SK-N-SH (cell line): ENCODE results near the gene ADGRG7.

Experiments used
- CTCF ChIP-seq: fragments of 200-600 bp; sonication (generic); IDR thresholded peaks from 2 replicates; pipeline ENCODE4 v1.6.1; 2017; ENCODE audit warnings: antibody characterized with exemption, mild to moderate bottlenecking, moderate library complexity
- EP300 ChIP-seq, 2 experiments: IDR thresholded peaks; 2 replicates each; pipeline versions ENCODE4 v1.4.0 to v1.6.1; 2012; ENCODE audit warnings: borderline replicate concordance in 1 of 2, low read depth in 1 of 2, low read length in 1 of 2
- JUND ChIP-seq: IDR thresholded peaks from 2 replicates; pipeline ENCODE4 v1.4.0; 2012
- RAD21 ChIP-seq: IDR thresholded peaks from 2 replicates; pipeline ENCODE4 v1.6.1; 2012; ENCODE audit warnings: mild to moderate bottlenecking, low read length
- RCOR1 ChIP-seq: fragments of 150-350 bp; IDR thresholded peaks from 2 replicates; pipeline ENCODE4 v1.6.1; 2017; ENCODE audit warnings: antibody characterized with exemption, low read length
- RXRA ChIP-seq: IDR thresholded peaks from 2 replicates; pipeline ENCODE4 v1.4.0; 2012; ENCODE audit warnings: low read depth, mild to moderate bottlenecking, borderline replicate concordance
- SIN3A ChIP-seq: IDR thresholded peaks from 2 replicates; pipeline ENCODE4 v1.6.1; 2012; ENCODE audit warnings: low read depth, mild to moderate bottlenecking, low read length, moderate library complexity, borderline replicate concordance
- SMC3 ChIP-seq: IDR thresholded peaks from 2 replicates; pipeline ENCODE4 v1.6.1; 2012; ENCODE audit warnings: low read depth, low read length, improper control_type of control experiment
- TAF1 ChIP-seq: IDR thresholded peaks from 2 replicates; pipeline ENCODE4 v1.6.1; 2012; ENCODE audit warnings: low read depth, mild to moderate bottlenecking, low read length, moderate library complexity, borderline replicate concordance
- TF ChIP-seq, protein P1 (sequence below): IDR thresholded peaks from 2 replicates; pipeline ENCODE4 v1.4.0; 2012; ENCODE audit warnings: low read depth
- TF ChIP-seq, protein P2 (sequence below): fragments of 150-350 bp; IDR thresholded peaks from 2 replicates; pipeline ENCODE4 v1.6.1; 2017; ENCODE audit warnings: antibody characterized with exemption, low read length, low read depth, borderline replicate concordance

DNA sequence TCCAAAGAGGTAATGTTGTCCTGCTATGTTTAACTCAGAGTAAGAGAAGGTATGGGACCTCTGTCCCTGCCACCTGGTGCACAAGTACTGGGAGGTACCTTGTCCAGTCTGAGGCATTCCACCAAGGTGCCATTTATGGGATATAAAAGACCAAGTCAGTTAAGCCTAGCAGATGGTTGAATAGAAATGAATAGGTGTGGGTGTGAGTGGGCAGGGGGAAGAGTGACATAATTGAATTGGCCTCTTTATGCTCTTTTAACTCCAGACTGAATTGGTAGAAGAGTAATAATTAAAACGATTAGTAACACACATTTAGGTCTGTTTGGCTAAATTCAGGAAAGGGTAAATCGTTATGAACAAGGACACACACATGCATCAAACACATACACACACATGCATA lies 562 bp downstream of the ADGRG7 start:
- TF ChIP-seq RAD21 = no peak
- no peak for TF ChIP-seq CTCF
- TF ChIP-seq, protein P1, sequence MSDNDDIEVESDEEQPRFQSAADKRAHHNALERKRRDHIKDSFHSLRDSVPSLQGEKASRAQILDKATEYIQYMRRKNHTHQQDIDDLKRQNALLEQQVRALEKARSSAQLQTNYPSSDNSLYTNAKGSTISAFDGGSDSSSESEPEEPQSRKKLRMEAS = no peak
- no peak for TF ChIP-seq EP300 (IDR thresholded peaks at IDR 0.05; ENCODE audit: borderline replicate concordance in 1 of 2, low read depth in 1 of 2, low read length in 1 of 2)
- TF ChIP-seq JUND = no peak
- TF ChIP-seq RCOR1 = no peak
- TF ChIP-seq, protein P2, sequence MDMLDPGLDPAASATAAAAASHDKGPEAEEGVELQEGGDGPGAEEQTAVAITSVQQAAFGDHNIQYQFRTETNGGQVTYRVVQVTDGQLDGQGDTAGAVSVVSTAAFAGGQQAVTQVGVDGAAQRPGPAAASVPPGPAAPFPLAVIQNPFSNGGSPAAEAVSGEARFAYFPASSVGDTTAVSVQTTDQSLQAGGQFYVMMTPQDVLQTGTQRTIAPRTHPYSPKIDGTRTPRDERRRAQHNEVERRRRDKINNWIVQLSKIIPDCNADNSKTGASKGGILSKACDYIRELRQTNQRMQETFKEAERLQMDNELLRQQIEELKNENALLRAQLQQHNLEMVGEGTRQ = no peak
- TF ChIP-seq SIN3A = no peak
- TF ChIP-seq TAF1 = no peak
- TF ChIP-seq SMC3 = no peak
- TF ChIP-seq RXRA = no peak
